GM18505 (cell line): ENCODE results near the gene MALAT1.

Experiments
- ATAC-seq: cut with Tn5 transposase; IDR thresholded peaks from one replicate; pipeline ENCODE4 v1.9.1; 2021; ENCODE audit not compliant: unreplicated experiment
- POLR2A ChIP-seq: IDR thresholded peaks from 4 replicates; pipeline ENCODE4 v1.6.1; 2011; ENCODE audit warnings: borderline replicate concordance; ENCODE audit not compliant: insufficient read depth, insufficient read length; ENCODE audit errors: extremely low read depth

Gene MALAT1

GRCh38 chr11:65541093-65541982 is 42.5 kb downstream of the MALAT1 start:
- no peak for TF ChIP-seq POLR2A
- no peak for ATAC-seq

- TF ChIP-seq POLR2A = no peak
- no peak for ATAC-seq
Observed at GRCh38 chr11:65542738-65543390, 44.0 kb downstream of the MALAT1 start.

GRCh38 chr11:65545853-65546216 is 47.0 kb downstream of the MALAT1 start:
- no peak for ATAC-seq
- no peak for TF ChIP-seq POLR2A

- no peak for TF ChIP-seq POLR2A
- peak; percentile 70 for ATAC-seq
Observed at GRCh38 chr11:65546217-65546958, 47.5 kb downstream of the MALAT1 start.

GRCh38 chr11:65547446-65548125 is 48.7 kb downstream of the MALAT1 start:
- ATAC-seq = no peak

GRCh38 chr11:65548395-65548794 is 49.5 kb downstream of the MALAT1 start:
- ATAC-seq = no peak

More at GRCh38 chr11:65547446-65548125, 48.7 kb downstream of the MALAT1 start:
- no peak for TF ChIP-seq POLR2A

GRCh38 chr11:65549096-65549495 is 50.3 kb downstream of the MALAT1 start:
- ATAC-seq = no peak
- TF ChIP-seq POLR2A = no peak

More at GRCh38 chr11:65548395-65548794, 49.5 kb downstream of the MALAT1 start:
- no peak for TF ChIP-seq POLR2A

GRCh38 chr11:65551572-65552387 is 52.9 kb downstream of the MALAT1 start:
- no peak for ATAC-seq
- TF ChIP-seq POLR2A = no peak

- TF ChIP-seq POLR2A = no peak
- ATAC-seq = no peak
Observed at GRCh38 chr11:65552388-65552951, 53.6 kb downstream of the MALAT1 start.

- no peak for ATAC-seq
- TF ChIP-seq POLR2A = no peak
Observed at GRCh38 chr11:65553301-65554001, 54.6 kb downstream of the MALAT1 start.

- no peak for ATAC-seq
- no peak for TF ChIP-seq POLR2A
Observed at GRCh38 chr11:65554057-65554818, 55.4 kb downstream of the MALAT1 start.
